GM21619 (cell line): ENCODE measurements around the gene NR5A2.
"Not testable (repeated sequence)": the region's sequence is repeated elsewhere in the genome, so short reads cannot be mapped to it uniquely, and the experiment has no call there.

Experiments used
- ATAC-seq: cut with Tn5 transposase; IDR thresholded peaks from one replicate; pipeline ENCODE4 v1.9.1; 2021; ENCODE audit not compliant: unreplicated experiment

The NR5A2 gene

DNA sequence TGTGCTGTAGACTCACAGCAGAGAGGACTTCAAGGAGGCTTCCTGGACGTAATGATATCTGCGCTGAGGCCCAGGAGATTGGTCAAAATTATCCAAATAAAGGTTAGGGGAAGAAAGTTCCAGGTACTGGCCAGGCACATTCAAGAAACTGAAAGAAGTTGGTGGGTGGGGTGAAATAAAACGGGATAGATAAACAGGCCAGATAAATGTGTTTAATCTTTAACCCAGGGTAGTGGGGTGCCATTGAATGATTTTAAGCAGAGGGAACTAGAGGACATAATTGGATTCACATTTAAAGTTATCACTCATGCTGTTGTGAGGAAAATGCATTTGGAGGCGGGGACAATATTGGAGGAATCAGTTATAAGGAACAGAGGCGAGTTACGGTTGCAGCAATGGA lies 134.7 kb downstream of the NR5A2 start:
- no peak for ATAC-seq

DNA sequence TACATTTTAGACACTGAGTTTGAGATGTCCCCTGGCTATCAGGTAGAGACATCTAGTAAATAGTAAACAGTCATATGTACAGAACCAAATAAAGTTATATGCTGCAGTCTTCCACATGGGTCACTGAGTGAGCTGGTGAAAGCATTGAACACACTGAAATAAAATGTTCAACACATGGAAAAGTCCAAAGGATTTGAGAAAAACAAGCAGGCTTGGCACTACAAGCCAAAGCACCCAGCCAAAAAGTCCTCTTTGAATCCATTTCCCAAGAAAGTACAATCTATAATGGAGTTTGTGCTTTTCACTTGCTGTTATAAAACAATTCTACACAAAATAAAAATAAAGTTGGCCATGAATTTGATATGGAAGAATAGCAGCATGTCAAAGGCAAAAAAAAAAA lies 135.4 kb downstream of the NR5A2 start:
- no peak for ATAC-seq

DNA sequence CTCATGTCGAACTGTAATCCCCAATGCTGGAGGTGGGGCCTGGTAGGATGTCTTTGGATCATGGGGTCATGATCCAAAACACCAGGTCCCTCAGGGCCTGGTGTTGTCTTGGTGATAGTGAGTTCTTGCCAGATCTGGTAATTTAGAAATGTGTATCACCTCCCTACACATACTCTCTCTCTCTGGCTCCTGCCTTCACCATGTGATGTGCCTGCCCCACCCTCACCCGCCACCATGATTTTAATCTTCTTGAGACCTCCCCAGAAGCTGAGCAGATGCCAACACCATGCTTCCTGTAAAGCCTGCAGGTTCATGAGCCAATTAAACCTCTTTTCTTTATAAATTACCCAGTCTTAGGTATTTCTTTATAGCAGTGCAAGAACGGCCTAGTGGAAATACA lies 136.4 kb downstream of the NR5A2 start:
- ATAC-seq: no peak

DNA sequence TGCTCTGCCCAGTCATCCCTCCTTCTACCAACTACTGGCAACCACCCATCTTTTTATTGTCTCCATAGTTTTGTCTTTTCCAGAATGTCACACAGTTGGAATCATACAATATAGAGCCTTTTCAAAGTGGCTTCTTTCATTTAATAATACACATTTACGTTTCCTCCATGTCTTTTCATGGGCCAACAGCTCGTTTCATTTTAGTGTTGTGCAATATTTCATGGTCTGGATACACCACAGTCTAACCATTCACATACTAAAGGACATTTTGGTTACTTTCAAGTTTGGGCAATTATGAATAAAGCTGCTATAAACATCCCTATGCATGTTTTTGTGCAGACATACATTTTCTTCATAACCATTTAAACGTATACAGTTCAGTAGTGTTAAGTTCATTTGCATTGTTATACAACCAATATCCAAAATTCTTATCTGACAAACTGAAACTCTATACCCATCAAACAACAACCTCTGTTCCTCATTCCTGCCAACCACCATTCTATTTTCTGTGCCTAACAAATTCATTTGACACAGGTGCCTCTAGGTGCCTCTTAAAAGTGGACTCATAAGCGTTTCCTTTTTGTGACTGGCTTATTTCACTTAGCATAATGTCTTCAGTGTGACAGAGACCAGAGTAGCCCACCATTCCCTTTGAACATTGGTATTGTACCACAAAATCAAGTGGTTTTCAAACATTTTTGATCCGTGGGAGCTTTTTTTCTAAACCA lies 138.1 kb downstream of the NR5A2 start:
- ATAC-seq: no peak

DNA sequence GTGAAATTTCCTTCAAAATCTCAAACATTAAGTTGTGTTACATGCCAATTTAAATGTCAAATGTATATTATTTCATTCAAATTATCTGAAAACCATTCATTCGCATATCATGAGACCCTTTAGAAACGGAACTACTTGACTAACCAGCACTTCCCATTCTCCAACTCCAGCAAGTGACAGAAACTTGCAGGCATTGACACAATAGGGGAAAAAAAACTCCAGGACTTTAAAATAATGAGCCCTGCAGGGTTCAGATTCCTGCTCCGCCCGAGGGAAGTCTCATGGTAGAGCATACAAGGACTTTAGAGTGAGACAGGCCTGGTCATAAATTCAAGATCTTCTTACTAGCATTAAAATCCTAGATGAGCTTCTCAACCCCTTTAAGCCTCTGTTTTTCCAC lies 138.9 kb downstream of the NR5A2 start:
- ATAC-seq: no peak

DNA sequence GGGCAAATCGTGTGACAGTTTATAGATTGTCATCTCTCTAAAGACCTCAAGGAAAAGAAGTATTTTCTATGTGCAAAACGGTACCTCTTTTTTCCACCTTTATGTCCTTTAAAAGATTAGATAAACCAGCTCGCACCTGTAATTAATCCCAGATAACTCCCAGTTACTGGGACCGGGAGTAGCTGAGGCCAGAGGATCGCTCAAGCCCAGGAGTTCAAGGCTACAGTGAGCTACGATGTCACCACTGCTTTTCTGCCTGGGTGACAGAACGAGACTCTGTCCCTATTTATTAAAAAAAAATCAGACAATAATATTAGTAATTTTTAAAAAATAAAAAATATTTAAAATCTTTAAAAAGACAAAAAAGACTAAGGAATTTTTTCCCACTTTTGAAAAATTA lies 141.4 kb downstream of the NR5A2 start:
- ATAC-seq: no peak

DNA sequence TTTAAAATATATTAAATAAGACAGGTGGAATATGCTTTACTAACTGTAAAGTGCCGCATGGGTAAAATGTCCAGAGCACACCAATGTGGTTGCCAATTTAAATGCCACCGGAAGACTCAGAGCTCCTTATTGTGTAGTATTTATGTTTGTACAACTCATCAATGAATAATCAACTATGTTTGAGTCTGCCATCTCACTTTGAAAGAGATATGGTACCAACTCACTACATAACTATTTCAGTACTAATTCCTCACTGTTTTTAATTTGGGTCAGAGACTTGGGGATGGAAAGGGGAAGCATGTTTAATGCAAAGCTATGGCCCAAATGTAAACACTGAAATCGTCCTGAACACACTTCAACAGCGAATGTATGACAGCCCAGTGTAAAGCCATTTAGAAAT lies 144.8 kb downstream of the NR5A2 start:
- ATAC-seq: no peak

DNA sequence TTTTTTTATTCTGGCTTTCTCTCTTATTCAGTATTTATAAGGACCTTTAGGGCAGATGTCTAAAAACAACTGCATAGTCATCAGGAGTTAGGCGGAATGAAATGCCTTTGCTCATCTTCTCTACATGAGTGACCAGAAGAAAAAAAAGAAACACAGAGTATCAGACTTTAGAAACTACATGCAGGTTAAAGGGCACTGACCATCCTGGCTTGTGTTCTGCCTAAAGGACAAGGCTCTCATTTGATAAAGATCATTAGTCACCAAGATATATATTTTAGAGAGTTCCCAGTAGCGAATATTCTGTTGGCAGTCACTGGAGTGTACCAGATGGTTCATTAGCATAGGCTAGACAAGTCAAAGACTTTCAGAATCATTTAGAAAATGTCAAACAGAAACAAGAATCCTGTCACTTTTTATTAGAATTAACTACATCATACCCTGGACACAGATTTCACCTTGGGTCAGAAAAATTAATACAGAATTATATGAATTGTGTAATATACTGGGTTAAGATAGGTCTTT lies 145.6 kb downstream of the NR5A2 start:
- no peak for ATAC-seq

DNA sequence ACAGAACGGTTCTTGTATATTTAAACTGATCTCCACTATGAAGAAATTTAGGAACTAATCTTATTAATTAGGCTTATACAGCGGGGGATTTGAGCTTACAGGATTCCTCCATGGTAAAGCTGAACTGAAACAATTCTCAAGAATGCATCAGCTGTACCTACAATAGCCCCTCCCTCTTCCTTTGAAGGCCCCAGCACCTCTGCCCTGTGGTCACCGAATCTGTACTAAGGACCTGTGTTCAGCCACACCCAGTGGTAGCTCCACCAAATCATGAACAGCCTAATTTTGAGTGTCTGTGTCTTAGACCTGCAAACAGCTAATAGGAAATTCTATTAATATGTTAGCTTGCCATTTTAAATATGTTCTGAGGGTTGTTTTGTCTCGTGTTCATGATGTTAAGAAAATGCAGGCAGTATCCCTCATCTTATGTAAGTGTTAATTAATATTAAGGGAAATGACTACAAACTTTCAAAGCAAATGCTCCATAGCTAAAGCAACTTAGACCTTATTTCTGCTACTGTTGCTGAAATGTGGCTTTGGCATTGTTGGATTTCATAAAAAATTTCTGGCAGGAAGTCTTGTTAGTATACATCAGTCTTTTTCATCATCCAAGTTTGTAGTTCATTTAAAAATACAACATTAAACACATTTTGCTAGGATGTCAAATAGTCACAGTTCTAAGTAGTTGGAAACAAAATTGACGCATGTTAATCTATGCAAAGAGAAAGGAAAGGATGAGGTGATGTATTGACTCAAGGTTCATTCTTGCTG lies 147.2 kb downstream of the NR5A2 start:
- ATAC-seq: no peak

DNA sequence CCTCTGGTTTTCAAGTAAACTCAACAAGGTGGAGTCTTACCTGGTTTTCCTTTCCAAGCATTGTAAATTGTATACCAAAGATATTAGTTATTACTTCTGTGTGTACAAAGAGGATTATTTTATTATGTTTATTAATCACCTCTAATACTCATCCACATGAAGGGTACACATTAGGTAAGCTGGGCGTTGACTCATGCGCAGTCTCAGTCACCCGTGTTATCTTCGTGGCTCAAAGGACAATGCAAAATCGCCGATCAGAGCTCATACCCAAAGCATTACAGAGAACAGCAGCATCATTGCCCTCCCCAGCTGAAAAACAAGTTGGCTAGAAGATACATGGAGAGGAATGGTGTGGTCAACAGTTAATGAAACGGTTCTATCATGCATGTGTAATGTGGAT lies 148.7 kb downstream of the NR5A2 start:
- ATAC-seq: no peak

DNA sequence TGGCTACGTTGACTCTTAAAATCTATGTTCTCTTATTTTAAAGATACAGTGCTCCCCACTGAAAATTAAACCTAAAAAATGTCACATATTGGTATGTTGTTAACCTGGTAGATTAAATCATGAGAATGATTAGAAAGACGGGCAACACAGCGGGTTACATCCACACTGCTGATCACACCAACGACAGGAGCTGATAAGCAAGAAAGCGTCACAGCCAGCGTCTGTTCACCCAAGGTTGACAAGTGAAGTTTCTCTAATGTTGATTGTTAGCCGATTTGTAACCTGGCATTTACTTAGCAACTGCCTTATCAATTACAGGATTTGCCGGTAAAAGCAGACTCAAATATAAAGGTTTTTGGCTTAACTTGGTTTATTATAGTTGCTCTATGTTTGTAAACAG lies 149.3 kb downstream of the NR5A2 start:
- no peak for ATAC-seq

DNA sequence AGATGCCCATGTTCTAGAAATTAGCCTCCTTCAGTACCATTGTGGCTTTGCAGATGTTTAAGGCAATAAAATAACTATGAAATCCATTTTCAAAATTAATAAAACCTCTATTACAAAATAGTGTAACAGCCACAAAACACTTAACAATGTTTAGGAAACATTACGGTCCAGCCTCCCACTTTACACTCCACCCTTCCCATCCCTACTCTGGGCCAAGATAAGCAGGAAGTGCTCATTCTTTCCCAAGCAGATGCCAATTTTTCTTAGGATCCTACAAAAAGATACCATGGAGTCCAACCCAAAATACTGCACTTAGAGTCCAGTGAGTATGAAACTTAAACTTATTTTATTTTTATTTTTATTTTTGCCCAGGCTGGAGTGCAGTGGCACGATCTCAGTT lies 150.8 kb downstream of the NR5A2 start:
- no peak for ATAC-seq

DNA sequence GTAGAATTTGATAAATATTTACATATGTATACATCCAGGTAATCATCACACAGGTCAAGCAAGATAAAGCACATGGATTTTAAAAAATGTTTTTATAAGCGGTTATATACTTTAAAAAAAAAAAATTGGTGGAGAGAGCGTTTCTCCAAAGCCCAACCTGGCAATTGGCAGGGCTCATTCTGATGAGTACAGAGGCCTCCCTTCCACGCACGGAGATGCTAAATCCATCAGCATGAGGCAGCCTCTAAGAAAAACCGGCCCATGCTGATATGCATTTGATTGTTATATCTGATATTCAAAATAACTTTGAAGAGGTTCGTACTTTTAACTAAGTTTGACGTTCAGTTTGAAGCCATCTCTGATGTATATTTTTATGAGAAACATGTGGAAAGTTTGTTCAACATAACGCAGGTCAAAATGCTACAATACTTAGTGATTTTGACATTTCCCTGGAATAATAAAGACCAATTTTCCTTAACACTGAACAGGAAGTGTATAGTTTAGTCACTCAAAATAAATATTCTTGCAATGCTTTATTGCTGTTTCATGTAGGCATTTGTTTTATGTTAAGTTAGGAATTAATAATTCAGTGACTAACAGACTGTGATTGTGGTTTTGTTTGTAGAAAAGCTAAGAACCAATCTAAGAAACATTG lies 151.7 kb downstream of the NR5A2 start:
- ATAC-seq: no peak

DNA sequence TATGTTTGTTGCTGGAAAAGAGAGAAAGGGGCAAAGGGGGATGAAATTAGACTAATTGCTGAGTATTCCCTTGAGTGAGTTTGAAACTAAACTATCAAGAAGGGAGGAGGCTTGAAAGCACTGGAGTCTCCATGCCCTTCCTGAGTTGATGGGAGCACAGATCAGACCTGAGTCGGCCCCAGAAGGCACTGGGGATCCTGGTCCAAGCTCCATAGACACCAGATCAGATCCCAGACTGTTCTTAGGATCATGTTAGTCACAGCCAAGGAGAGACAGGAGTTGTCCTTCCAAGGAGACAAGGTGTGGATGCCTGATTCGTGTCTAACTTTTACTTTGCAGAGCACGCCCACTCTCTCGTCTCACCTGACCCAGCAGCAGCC lies 152.3 kb downstream of the NR5A2 start:
- no peak for ATAC-seq

DNA sequence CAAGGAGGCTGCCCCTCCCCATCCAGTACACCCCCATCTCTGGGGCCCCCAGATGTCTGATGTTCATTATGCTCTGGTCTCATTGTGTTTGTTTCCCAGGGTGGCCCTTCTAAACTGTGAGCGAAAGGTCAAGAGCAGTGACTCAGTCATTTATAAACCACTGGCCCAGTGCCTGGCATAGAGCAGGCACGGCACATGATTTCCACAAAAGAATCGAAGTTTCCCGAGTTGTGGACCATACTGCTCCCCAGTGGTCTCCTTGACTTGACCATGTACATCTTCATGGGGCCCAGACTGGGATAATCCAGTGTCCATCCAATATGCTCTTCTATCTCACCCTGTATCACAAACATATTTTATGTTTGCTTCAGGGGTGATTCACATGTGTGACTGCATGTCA lies 153.3 kb downstream of the NR5A2 start:
- ATAC-seq: no peak

DNA sequence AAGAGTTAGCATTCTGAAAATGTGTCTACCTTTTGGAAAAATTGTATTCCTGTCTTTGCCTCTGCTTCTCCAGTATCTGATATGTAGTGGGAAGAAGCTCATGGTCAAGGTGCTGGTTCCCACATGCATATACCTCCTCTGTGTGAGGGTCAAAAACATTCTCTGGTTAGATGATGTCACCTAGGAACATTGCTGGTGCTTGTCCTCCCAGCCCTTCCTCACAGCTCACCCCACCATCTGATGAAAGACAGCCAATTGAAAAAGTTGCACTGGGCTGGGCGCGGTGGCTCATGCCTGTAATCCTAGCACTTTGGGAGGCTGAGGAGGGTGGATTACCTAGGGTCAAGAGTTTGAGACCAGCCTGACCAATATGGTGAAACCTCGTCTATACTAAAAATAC lies 154.4 kb downstream of the NR5A2 start:
- no peak for ATAC-seq

DNA sequence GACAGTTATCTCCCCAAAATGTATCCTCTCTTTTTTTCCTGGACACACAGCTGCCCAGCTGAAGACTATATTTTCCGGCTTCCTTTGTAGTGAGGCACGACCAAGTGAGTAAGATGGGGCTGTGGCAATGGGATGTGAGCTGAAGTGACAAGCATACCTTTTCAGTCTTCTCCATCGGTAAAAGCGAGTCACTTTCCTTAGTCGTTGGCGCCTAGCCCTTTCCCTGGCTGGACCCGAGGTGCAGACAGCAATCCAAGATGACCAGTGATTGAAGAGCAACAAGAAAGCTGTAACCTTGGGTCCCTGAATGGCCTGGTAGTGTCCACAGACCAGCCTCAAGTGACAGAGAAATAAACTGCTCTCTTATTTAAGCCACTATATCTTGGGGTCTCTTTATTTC lies 155.2 kb downstream of the NR5A2 start:
- no peak for ATAC-seq

DNA sequence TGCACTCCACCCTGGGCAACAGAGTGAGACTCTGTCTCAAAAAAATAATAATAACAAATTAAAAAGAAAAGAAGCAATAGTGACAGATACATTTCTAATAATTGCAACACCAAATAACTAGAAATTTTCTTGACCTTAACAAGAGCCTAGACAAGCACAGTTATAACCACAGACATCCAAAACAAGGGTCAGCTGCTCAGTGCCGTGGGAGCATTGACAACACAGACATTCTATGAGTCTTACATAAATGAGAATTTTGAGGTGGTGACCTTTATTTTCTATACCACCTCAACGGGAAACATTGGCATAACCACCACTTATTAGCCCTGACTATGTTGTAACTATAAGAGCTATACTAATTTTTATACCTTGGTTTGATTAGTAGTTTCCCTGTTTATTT lies 156.1 kb downstream of the NR5A2 start:
- ATAC-seq: no peak

DNA sequence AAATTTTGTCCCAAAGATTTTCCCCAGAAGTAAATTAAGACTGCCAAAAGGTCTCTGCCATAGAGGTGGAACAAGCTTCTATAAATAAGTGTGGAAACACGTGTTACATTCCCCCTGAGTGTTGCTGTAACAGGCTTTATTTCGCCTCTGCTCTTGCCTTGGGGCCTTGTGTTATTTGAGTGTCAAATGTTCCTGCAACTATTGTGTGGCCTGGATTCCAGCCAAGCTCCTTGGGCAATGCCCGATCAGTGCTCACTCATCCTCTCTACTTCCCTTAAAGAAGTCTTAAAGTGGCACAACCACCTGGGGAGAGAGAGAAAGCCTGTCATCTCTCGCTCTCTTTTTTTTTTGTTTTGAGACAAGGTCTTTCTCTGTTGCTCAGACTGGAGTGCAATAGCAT lies 156.7 kb downstream of the NR5A2 start:
- no peak for ATAC-seq

DNA sequence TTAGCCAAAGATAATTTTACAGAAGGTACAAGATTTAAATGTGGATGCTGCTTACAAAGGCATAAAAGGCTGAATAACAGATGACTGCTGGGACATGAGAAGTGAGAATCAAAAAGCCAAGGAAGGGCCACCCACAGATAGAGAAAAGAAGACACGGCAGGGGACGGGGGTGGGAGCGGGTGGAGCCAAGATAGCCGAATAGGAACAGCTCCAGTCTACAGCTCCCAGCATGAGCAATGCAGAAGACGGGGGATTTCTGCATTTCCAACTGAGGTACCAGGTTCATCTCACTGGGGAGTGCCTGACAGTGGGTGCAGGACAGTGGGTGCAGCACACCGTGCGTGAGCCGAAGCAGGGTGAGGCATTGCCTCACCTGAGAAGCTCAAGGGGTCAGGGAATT lies 157.7 kb downstream of the NR5A2 start:
- ATAC-seq: not testable (repeated sequence)

DNA sequence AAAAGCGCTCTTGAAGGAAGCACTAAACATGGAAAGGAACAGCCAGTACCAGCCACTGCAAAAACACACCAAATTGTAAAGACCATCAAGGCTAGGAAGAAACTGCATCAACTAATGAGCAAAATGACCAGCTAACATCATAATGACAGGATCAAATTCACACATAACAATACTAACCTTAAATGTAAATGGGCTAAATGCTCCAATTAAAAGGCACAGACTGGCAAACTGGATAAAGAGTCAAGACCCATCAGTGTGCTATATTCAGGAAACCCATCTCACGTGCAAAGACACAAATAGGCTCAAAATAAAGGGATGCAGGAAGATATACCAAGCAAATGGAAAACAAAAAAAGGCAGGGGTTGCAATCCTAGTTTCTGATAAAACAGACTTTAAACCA lies 159.8 kb downstream of the NR5A2 start:
- ATAC-seq: not testable (repeated sequence)

DNA sequence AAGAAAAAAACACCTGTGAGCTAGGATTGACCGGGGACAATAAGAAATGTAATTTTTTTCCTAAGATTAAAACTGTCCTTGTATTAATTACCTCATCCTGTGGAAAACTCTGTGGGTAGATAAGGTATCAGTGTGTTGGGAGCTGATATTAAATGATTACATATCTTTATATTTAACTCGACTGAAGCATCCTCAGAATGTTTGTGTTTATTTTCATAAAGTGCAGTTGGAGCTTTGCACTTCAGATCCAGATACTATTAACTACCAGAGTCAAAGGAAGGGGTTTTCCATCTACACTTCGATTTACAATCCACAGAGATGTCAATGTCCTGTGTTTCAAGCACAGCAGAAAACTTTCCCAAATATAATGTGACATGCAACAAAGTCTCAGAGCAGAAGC lies 164.5 kb downstream of the NR5A2 start:
- no peak for ATAC-seq
